Measurements from ENCODE around the gene ERP44.

GRCh38 chr9:99964336-99964735 lies 134.5 kb downstream of the ERP44 start:
- TF ChIP-seq POLR2A (IDR thresholded peaks at IDR 0.05; ENCODE audit: low read depth, low read length) (no peak), POLR2AphosphoS5 (IDR thresholded peaks at IDR 0.05; ENCODE audit: low read depth, low read length) (no peak), TAF1 (IDR thresholded peaks at IDR 0.05; ENCODE audit: borderline replicate concordance, low read depth, low read length) (no peak)
